GM21723 (cell line): ENCODE measurements around the gene TFE3.
A peak's percentile ranks its signal among the peaks of the same experiment; 100 is the strongest.

Source experiments
- ATAC-seq: cut with Tn5 transposase; IDR thresholded peaks from one replicate; pipeline ENCODE4 v1.9.1; 2021; ENCODE audit warnings: mild to moderate bottlenecking, moderate library complexity; ENCODE audit not compliant: unreplicated experiment

Gene TFE3

GRCh38 chrX:49061916-49062315, 18.8 kb upstream of the TFE3 start:
- no peak for ATAC-seq

GRCh38 chrX:49061490-49061889, 18.3 kb upstream of the TFE3 start:
- no peak for ATAC-seq

- no peak for ATAC-seq
Observed at GRCh38 chrX:49060914-49061313, 17.8 kb upstream of the TFE3 start.

GRCh38 chrX:49059681-49060085, 16.5 kb upstream of the TFE3 start:
- ATAC-seq: no peak

- no peak for ATAC-seq
Observed at GRCh38 chrX:49059201-49059600, 16.0 kb upstream of the TFE3 start.

GRCh38 chrX:49058794-49059193, 15.6 kb upstream of the TFE3 start, which contains the start of gene CCDC120:
Gene CCDC120 (plus strand): TSS chrX:49058999. CDS start chrX:49062042, 3,043 bp downstream.
- no peak for ATAC-seq

- no peak for ATAC-seq
Observed at GRCh38 chrX:49054073-49054762, 11.1 kb upstream of the TFE3 start.

- peak; percentile 57 for ATAC-seq
Observed at GRCh38 chrX:49053223-49054072, 10.3 kb upstream of the TFE3 start.

GRCh38 chrX:49043987-49044281, 777 bp upstream of the TFE3 start:
- no peak for ATAC-seq

GRCh38 chrX:49042581-49043219, 457 bp downstream of the TFE3 start:
- no peak for ATAC-seq

- ATAC-seq: no peak
Observed at GRCh38 chrX:49041744-49042580, 1.2 kb downstream of the TFE3 start.

GRCh38 chrX:49040376-49040955, 2.7 kb downstream of the TFE3 start:
- ATAC-seq: no peak

- no peak for ATAC-seq
Observed at GRCh38 chrX:49039598-49040375, 3.4 kb downstream of the TFE3 start.

- no peak for ATAC-seq
Observed at GRCh38 chrX:49037883-49038475, 5.2 kb downstream of the TFE3 start.

- ATAC-seq: no peak
Observed at GRCh38 chrX:49030283-49030682, 12.9 kb downstream of the TFE3 start.

GRCh38 chrX:49029876-49030275, 13.3 kb downstream of the TFE3 start:
- ATAC-seq: no peak

- ATAC-seq: no peak
Observed at GRCh38 chrX:49019599-49020249, 23.4 kb downstream of the TFE3 start.

GRCh38 chrX:49019050-49019449, 24.1 kb downstream of the TFE3 start:
- no peak for ATAC-seq

GRCh38 chrX:49003696-49004095, 39.5 kb downstream of the TFE3 start:
- no peak for ATAC-seq
